ENCODE results near the gene PRR35.
"Not testable (repeated sequence)": the region's sequence is repeated elsewhere in the genome, so short reads cannot be mapped to it uniquely, and the experiment has no call there.

PRR35 gene

GRCh38 chr16:593406-593805 lies 33.2 kb downstream of the PRR35 start:
- Mint-ChIP-seq H3K9me3 (no peaks in the 10 kb centered on the region), H3K27ac (peak overlapping the region; percentile 68), H3K36me3 (ENCODE audit: low read depth) (peaks cover 56% of the 10 kb centered on the region), H3K4me1 (ENCODE audit: low read depth) (peaks cover 69% of the 10 kb centered on the region), H3K27me3 (no peaks in the 10 kb centered on the region), H3K4me3 (no peak overlapping the region)
- intact Hi-C loops (cut with micrococcal nuclease): no loop called here

GRCh38 chr16:593807-594206 lies 33.6 kb downstream of the PRR35 start:
- H3K4me3 Mint-ChIP-seq: no peak overlapping the region
- peak overlapping the region; percentile 68 for H3K27ac Mint-ChIP-seq
- H3K27me3 Mint-ChIP-seq: no peaks in the 10 kb centered on the region
- peaks cover 66% of the 10 kb centered on the region for H3K4me1 Mint-ChIP-seq (ENCODE audit: low read depth)
- H3K9me3 Mint-ChIP-seq: no peaks in the 10 kb centered on the region
- H3K36me3 Mint-ChIP-seq (ENCODE audit: low read depth): peaks cover 56% of the 10 kb centered on the region
- intact Hi-C loops (cut with micrococcal nuclease): no loop called here

GRCh38 chr16:595094-595528 lies 34.9 kb downstream of the PRR35 start:
- no peaks in the 10 kb centered on the region for H3K27me3 Mint-ChIP-seq

GRCh38 chr16:595942-596735 lies 35.9 kb downstream of the PRR35 start:
- H3K36me3 Mint-ChIP-seq (ENCODE audit: low read depth): peaks cover 58% of the 10 kb centered on the region
- H3K27ac Mint-ChIP-seq: peak overlapping the region; percentile 72
- H3K4me1 Mint-ChIP-seq (ENCODE audit: low read depth): peaks cover 58% of the 10 kb centered on the region
- no peaks in the 10 kb centered on the region for H3K9me3 Mint-ChIP-seq
- no peaks in the 10 kb centered on the region for H3K27me3 Mint-ChIP-seq
- intact Hi-C loops (cut with micrococcal nuclease): no loop called here
- H3K4me3 Mint-ChIP-seq: no peak overlapping the region

More at GRCh38 chr16:595094-595528, 34.9 kb downstream of the PRR35 start:
- Mint-ChIP-seq H3K36me3 (ENCODE audit: low read depth) (peaks cover 57% of the 10 kb centered on the region), H3K4me3 (no peak overlapping the region), H3K9me3 (no peaks in the 10 kb centered on the region), H3K4me1 (ENCODE audit: low read depth) (peaks cover 66% of the 10 kb centered on the region), H3K27ac (no peak overlapping the region)
- intact Hi-C loops (cut with micrococcal nuclease): no loop called here

GRCh38 chr16:596736-597060 lies 36.5 kb downstream of the PRR35 start:
- H3K9me3 Mint-ChIP-seq: no peaks in the 10 kb centered on the region
- H3K4me1 Mint-ChIP-seq (ENCODE audit: low read depth): peaks cover 53% of the 10 kb centered on the region
- intact Hi-C loops (cut with micrococcal nuclease): no loop called here
- H3K27me3 Mint-ChIP-seq: no peaks in the 10 kb centered on the region
- H3K4me3 Mint-ChIP-seq: no peak overlapping the region
- peak overlapping the region; percentile 72 for H3K27ac Mint-ChIP-seq
- H3K36me3 Mint-ChIP-seq (ENCODE audit: low read depth): peaks cover 58% of the 10 kb centered on the region

- H3K27me3 Mint-ChIP-seq: not testable (repeated sequence)
- peaks cover 43% of the 10 kb centered on the region for H3K4me1 Mint-ChIP-seq (ENCODE audit: low read depth)
Observed at GRCh38 chr16:597655-598054, 37.5 kb downstream of the PRR35 start.

GRCh38 chr16:598823-599739 lies 38.9 kb downstream of the PRR35 start:
- intact Hi-C loops (cut with micrococcal nuclease): no loop called here
- peaks cover 37% of the 10 kb centered on the region for H3K4me1 Mint-ChIP-seq (ENCODE audit: low read depth)
- H3K36me3 Mint-ChIP-seq (ENCODE audit: low read depth): peaks cover 47% of the 10 kb centered on the region
- H3K27me3 Mint-ChIP-seq: no peaks in the 10 kb centered on the region
- no peaks in the 10 kb centered on the region for H3K9me3 Mint-ChIP-seq
- no peak overlapping the region for H3K27ac Mint-ChIP-seq
- no peak overlapping the region for H3K4me3 Mint-ChIP-seq

More at GRCh38 chr16:597655-598054, 37.5 kb downstream of the PRR35 start:
- H3K36me3 Mint-ChIP-seq (ENCODE audit: low read depth): peaks cover 58% of the 10 kb centered on the region
- H3K9me3 Mint-ChIP-seq; H3K27ac Mint-ChIP-seq; H3K4me3 Mint-ChIP-seq; intact Hi-C loops (cut with micrococcal nuclease): not testable (repeated sequence)

- Mint-ChIP-seq H3K9me3 (peaks cover 8% of the 10 kb centered on the region), H3K27ac (no peak overlapping the region), H3K36me3 (ENCODE audit: low read depth) (peaks cover 43% of the 10 kb centered on the region), H3K4me1 (ENCODE audit: low read depth) (peaks cover 21% of the 10 kb centered on the region), H3K27me3 (no peaks in the 10 kb centered on the region), H3K4me3 (no peak overlapping the region)
- intact Hi-C loops (cut with micrococcal nuclease): no loop called here
Observed at GRCh38 chr16:600781-601180, 40.6 kb downstream of the PRR35 start.

GRCh38 chr16:603933-604332 lies 43.7 kb downstream of the PRR35 start:
- Mint-ChIP-seq H3K27me3 (no peaks in the 10 kb centered on the region), H3K27ac (no peak overlapping the region), H3K4me1 (ENCODE audit: low read depth) (peaks cover 8% of the 10 kb centered on the region), H3K36me3 (ENCODE audit: low read depth) (peaks cover 27% of the 10 kb centered on the region), H3K4me3 (no peak overlapping the region), H3K9me3 (peaks cover 8% of the 10 kb centered on the region)
- intact Hi-C loops (cut with micrococcal nuclease): no loop called here

GRCh38 chr16:606656-607307 lies 46.6 kb downstream of the PRR35 start:
- no peak overlapping the region for H3K4me3 Mint-ChIP-seq
- no peaks in the 10 kb centered on the region for H3K27me3 Mint-ChIP-seq
- H3K4me1 Mint-ChIP-seq (ENCODE audit: low read depth): peaks cover 12% of the 10 kb centered on the region
- peaks cover 15% of the 10 kb centered on the region for H3K36me3 Mint-ChIP-seq (ENCODE audit: low read depth)
- peaks cover 8% of the 10 kb centered on the region for H3K9me3 Mint-ChIP-seq
- no peak overlapping the region for H3K27ac Mint-ChIP-seq
- intact Hi-C loops (cut with micrococcal nuclease): no loop called here

- Mint-ChIP-seq H3K4me3 (no peak overlapping the region), H3K27ac (no peak overlapping the region), H3K27me3 (no peaks in the 10 kb centered on the region), H3K36me3 (ENCODE audit: low read depth) (peaks cover 15% of the 10 kb centered on the region), H3K4me1 (ENCODE audit: low read depth) (peaks cover 12% of the 10 kb centered on the region), H3K9me3 (peaks cover 8% of the 10 kb centered on the region)
- intact Hi-C loops (cut with micrococcal nuclease): no loop called here
Observed at GRCh38 chr16:608019-608418, 47.8 kb downstream of the PRR35 start.

GRCh38 chr16:609316-609715 lies 49.1 kb downstream of the PRR35 start:
- intact Hi-C loops (cut with micrococcal nuclease): no loop called here
- H3K4me3 Mint-ChIP-seq: no peak overlapping the region
- peaks cover 5% of the 10 kb centered on the region for H3K4me1 Mint-ChIP-seq (ENCODE audit: low read depth)
- peaks cover 26% of the 10 kb centered on the region for H3K36me3 Mint-ChIP-seq (ENCODE audit: low read depth)
- no peak overlapping the region for H3K27ac Mint-ChIP-seq
- H3K27me3 Mint-ChIP-seq: no peaks in the 10 kb centered on the region
- H3K9me3 Mint-ChIP-seq: peaks cover 8% of the 10 kb centered on the region

- Mint-ChIP-seq H3K27me3 (no peaks in the 10 kb centered on the region), H3K4me3 (no peak overlapping the region), H3K27ac (no peak overlapping the region), H3K4me1 (ENCODE audit: low read depth) (peaks cover 5% of the 10 kb centered on the region), H3K36me3 (ENCODE audit: low read depth) (peaks cover 31% of the 10 kb centered on the region), H3K9me3 (peaks cover 6% of the 10 kb centered on the region)
- intact Hi-C loops (cut with micrococcal nuclease): no loop called here
Observed at GRCh38 chr16:609984-610383, 49.8 kb downstream of the PRR35 start.
